Left lobe of liver (tissue), 2 donors: ENCODE measurements around the gene METAP1D. TPM values are rescaled to one million over a fixed set of nuclear protein-coding genes. Genes with fewer than 3 reads are reported as not detected.

ENCODE experiments used
- ATAC-seq: fragments of 200-7000 bp; cut with Tn5 transposase; one replicate; pipeline ENCODE4 v1.9.1; 2020; ENCODE audit warnings: mild to moderate bottlenecking, moderate library complexity
- DNase-seq: peaks from one replicate; pipeline ENCODE4 v3.0.0-alpha.2; 2020; ENCODE audit warnings: low spot score
- total RNA-seq: library from RNA; stranded (reverse); gene quantifications from one replicate; pipeline ENCODE4 v1.2.1, GENCODE V29; 2021
- donor health status: DM: no; HTN: no; CAD: no; lungs with moderate emphysema.
- donor health status: DM: no; HTN: yes; CAD: no.

Gene METAP1D
- total RNA-seq, 1 donor from 2014 or later: 4.4 TPM

DNA sequence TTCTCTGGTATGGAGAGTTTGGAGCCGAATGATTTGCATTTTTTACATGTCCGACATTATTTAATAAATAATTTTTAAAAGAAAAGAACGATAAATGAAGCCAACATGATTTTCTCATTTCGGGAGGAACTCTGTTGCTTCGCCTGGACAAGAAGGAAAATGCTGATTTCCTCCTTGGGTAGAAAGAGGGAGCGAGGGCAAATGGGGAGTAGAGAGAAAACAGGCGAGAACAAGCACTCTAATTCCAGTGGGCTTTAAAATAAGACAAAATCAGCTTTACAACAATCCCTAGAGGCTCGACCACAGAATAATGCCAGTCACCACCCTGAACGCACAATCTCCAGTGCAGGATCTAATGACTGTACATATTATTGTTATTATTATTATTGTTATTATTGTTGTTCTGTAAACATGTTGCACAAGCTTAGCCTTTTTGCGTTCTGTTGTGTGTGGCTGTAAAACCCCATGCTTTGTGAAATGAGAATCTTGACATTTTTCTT, 89.3 kb downstream of the METAP1D start:
- ATAC-seq (no peak), DNase-seq (no peak)

DNA sequence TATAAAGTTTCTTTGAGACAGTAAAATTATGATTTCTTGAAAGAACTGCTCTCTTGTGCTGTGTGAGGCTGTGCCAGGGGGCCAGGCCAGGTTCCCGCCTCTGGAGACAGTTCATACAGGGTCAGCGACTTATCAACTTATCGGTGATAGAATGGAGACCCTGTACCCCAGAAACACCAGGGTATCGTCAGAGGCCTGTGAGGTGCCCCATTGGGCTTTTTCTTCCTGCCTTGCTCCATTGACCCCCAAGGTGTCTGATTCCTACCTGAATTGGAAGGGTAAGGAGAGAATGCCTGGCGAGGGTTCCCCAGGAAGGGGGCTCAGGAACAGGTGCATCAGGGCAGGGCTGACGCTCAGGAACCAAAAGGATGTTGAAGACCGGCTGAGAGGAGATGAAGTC, 89.9 kb downstream of the METAP1D start:
- no peak for DNase-seq
- no peak for ATAC-seq

DNA sequence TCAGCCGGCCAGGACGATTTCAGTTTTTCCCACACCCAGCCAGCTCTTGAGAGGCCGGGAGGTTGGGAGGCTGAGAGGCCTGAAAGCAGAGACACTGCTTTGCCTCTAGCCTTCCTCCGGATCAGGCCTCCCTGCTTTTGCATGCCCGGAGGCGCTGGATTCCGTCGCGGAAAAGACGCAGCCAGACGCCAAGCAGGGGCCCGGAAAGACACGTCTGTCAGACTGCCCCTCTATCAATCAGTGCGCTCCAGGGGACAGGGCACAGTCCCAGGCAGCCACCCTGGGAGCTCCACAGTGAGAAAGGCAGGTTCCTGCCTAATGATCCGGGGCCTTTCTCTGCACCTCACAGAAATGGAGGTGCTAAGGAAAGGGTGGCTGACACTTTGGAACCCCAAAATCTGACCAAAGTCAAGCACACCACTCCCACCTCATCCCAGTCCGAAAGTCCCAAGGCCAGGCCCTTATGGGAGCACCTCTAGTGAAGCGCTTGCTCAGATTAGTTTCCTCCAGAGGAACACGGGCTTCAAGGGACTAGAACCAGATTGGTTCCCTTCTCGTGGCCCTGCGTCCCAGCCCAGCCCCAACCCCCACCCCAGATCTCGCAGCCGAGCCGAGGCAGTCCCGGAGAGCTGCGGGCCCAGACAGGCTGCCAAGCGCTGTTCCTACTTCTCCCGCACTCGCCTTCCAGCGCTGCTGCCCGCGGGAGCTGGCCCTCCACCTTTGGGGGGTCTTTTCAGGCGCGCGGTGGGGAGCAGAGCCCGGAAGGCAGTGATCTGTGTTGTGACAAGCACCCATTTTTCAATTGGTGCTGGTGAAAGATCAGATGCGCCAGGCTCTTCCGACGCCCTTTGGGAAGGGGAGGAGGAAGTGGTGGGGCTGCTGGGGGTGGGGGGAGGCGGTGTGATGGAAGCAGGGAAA, 90.5 kb downstream of the METAP1D start:
- no peak for ATAC-seq

DNA sequence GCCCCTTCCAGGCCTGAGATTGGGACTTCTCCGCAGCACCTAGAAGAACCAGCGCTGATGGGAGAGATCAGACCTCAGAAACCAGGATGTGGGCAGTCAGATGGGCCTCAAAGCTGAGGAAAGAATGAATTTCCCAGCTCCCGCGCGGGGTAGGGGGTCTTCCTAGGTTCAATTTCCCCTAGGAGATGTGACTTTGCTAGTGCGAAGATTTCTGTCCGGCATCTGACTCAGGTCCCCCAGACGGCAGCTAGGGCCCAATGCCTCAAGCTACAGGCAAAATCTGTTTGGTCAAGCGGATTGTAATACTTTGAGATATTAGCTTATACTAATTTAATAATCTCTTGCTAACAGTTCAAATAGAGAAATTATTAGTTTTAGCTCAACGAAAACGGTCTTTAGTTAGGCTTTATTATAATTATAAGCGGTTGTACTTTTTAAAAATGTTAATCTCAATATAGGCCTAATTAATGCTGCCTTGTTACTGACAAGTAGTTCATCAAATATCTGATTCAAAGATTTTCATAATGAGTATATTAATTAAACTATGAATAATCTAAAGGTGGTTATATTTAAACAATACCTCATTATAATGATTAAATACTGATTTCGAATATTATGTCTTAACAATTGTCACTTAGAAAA, 91.4 kb downstream of the METAP1D start:
- ATAC-seq (no peak), DNase-seq (no peak)

More for the DNA sequence above, 90.5 kb downstream of the METAP1D start:
- DNase-seq: no peak

DNA sequence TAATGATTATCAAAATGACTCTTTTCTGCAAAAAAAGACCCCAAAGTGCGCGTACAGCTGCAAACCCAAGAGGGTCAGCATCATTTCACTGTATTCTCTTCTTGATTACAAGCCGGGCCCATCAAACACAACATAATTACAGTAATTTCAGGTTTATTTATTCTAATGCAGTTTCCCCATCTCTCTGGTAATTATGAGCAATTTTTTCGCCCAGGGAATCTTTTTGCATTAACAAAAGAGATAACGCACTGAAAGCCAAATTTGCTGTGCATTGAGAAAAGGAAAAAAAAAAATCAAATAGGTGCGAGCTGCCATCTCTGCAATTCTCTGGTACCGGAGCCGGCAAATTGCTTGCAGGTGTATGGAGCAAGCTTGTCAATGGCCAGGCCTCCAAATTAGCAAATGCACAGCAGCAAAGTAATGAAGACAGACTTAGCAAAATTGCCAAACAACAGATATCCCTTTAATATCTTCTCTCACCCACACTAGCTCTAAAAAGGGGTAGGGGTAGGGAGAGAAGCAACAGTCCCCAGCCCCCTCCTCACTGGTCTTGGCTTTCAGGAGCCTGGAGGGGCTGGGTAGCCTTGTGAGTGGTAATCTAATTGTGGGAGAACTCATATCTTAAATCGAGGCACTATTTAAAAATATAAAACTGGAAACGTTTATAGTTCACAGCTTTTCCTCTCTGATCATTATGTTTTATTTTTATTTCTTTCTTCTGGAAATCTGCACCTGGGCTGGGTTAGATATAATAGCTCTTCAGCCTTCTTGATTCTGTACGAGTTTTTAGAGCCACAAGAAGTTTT, 92.2 kb downstream of the METAP1D start:
- ATAC-seq (no peak), DNase-seq (no peak)

DNA sequence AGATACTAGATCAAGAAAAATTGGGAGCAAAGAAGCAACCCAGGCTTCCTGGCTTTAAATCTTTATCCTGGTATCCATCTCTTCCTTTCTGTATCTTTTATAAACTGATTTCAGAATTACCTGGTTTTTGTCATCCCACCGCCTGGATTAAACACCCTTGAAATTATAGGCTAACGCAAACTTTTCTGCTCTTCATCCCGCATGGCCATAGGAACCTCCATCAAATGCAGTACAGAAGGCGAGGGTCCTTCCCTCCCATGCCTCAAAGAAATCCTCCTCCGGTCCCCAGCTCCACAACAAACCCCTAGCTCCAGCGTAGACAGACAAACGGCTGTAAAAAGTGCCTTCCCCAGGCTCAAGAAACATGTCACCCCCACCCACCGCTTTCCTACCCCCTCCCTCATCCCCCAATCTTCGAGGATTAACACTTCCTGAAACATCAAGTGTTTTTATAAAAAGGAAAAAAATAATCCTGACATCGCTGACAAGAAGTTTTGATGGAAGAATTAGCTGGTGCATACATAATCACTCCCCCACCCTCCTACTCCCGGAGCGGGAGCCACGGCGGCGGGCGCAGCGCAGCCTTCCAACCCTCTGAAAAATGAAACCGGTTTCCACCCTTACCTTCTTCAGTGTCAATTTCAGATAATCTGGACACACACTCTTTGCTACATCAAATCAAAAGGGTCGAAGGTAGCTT, 93.1 kb downstream of the METAP1D start:
- DNase-seq: no peak
- no peak for ATAC-seq

DNA sequence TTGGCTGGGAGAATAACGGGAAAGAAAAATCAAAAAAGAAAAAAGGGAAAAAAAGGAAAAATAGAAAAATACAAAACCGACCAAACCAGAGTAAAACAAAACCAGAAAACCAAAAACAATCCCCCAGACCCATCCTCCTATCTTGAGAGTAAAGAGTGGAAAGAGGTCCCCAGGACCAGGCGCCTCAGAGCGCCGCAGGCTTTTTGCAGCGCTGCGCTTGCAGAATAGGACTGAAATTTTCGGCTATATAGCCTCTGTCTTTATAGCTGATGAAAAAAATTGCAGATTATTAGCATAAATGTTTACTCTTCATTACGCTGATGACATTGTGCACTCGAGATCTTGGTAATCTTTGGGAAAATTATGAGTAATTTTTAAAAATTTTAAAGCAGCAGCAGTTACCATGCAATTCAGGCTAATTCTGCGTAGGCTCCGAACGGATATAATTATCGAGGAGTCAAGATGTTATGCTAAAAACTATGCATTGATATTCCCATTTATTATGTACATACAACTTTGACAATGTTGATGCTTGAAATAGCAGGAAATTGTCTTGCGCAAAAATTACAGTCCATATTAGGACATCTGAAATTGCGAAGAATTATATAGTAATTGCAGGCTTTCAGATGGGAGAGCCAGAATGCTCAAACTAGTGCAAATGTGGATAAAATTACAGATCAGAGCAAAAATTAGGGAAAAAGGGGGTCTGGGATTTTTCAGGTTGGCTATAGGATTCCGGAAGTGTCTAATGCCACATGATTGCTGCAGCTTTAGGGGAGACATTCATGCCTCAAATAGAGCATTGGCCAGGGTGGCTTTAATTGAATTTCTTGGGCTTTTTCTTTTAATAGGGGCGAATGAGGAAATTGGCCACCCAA, 93.9 kb downstream of the METAP1D start:
- DNase-seq: no peak

DNA sequence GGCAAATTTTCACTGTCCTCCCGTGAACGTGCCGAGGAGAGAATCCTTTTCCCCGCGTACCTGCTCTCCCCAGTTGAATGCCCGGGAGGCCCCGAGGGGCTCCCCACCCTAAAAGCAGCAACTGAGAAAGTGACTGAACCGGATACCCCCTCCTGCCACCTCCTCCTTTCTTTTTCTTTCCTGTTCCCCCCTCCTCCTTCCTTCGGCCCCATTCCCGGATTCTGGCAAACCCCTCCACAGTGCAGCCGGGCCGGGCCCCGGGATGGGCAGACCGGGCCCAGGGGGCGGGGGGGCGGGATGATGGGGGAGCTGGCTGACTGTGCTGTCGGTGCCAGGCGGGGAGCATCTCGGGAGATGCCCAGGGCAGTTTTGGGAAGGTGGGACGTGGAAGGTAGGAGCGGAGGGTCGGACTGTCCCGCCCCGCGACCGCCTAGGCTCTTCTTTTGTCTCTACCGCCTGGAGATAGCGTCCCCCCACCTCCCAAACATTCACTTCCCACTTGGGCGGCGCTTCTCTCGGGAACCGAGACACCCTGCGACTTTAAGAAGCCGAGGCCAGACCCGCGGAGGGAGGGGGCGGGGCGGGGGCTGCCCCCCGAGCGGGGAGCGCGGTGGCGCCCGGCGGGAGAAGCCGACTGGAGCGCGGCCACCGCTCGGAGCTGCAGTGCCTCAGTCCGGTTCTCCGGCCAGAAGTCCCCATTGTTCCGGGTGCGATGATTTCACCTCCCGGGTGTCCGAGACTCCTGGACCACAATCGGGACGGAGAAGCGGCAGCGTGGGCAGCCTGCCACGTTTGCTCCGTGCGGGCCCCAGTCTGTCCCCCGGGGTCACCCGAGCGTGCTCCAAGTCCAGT, 94.8 kb downstream of the METAP1D start:
- no peak for DNase-seq
- peak; percentile 23 for ATAC-seq

More for the DNA sequence above, 93.9 kb downstream of the METAP1D start:
- ATAC-seq: no peak

DNA sequence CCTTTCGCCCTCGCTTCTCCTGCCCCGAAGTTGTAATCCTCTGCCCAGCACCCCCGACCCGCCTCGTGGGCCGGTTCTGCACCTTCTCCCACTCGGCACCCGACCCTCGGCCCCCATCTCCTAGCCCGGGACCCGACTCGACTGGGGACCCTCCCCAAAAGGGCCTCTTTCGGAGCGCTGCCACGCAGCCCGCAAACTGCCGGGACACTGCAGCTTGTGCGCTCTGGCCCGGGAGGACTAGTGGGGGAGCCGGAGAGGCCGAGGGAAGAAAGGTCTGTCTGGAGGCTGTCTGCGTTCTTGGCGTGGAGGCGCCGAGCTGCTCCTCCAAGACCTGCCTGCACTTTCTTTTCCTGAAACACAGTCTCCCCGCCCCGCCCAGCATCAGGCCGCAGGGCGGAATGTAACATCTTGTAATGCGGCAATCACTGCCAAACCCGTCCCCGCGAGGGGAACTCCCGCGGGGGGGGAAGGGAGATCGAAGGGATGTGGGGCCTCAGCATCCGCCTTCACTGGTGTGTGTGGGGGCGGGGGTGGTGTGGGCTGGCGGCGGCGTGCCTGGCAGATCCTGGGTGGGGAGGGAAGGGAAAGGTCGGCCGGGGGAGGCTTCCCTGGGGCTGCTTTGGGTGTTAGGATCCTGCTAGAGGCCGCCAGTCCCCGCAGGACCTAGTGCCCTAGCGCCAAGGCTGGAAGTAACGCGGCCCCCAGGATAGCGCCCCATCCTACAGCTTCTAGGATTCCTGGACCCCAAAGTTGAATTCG, 95.6 kb downstream of the METAP1D start:
- no peak for DNase-seq
- peak; percentile 36 for ATAC-seq

DNA sequence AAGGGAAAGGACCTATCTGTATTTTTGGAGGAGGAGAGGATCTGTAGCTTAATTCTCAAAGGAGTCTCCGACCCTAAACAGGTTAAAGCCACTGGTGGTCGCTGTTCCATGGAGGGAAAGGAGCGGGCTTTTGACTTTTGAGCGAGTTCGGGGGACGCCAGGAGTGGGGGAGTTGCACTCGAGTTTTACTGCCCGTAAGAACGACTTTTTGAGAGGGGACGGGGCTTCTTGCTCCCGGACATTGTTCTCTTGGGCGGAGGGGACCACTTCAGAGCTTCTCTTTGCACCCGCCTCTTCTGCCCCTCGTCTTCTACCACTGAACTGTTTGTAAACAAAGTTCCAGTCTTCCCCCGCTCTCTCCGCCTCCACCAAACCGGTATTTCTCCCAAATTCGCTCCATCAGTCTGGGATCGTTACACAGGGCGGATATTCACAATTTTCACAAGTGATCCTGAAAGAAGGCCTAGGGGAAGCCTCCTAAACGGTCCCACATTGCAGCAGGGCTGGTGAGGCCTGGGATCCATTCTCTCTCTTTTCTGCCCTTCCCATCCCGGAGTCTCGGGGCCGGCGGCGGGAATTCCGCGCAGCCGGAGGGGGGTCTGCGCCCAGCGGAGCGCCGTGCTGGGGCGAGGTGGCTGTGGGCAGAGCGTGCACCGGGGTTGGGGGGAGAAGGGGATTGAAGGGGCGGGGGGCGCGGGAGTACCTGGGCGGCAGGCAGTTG, 96.3 kb downstream of the METAP1D start:
- DNase-seq (no peak), ATAC-seq (no peak)

DNA sequence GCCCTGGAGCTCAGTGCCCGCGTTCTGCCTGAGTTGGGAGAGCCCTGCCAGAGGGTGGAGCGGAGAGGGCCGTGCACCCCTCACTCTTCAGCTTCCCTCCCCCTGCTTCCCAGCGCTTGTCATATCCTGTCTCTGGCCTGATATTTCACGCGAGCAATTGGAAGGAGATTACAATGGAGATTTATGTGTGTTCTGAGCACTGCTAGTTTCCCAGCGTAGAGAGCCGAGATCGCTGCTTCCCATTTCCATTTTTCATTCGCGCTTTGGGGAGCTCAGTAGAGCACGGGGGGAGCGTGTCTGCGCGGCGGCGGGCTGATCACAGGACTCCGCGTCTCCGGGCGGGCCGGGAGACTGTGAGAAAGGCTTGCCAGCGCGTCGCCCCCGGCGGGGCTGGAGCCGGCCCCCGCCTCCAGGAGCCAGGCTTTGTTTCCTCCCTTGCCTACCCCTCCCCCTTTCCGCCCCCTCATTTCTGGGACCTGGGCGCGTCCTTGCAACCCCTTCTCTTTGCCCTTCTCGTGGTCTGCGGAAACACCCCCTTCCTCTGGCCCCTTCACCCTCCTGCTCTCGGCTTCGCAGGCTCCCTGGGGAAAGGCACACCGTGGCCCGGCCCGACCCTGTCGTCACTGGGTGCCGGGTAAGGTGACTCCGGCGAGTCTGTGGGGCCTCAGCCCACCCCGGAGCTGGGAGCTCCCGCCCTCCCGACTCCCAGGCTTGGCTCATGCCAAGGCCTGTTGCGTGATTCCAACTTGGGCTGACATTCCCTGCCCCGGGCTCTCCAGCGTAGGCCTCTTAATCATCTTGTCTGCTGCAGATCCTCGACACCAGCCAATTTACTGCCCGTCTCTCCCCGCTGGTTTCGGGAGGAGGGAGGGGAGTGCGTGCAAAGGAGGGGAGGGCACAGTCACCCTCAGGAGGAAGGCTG, 97.1 kb downstream of the METAP1D start:
- no peak for ATAC-seq
- no peak for DNase-seq

DNA sequence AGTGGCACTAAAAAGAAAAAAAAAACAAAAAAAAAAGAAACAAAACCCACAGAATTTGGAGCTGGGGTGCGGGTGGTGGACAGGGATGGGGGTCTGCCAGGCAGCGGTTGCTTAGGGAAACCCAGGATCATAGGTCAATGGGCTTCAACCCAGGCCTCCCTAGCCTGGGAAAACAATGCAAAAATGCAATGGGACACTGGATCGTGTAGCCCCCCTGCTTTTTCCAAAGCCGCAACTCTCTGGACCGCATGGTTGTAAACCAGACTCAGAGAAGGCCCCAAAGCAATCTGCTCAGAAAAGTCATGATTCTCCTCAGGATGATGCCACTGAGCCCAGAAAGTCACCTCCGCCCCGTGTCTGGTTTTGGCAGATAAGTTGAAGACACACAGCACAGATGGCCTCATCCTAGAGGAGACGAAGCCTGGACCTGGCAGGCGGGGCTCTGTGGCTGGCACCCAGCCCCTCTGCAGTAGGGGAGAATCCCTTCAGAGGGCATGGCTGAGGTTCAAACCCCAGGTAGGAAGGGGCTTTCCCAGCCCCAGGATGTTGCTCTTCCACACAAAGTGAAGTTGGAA, 97.9 kb downstream of the METAP1D start:
- DNase-seq (no peak), ATAC-seq (no peak)

DNA sequence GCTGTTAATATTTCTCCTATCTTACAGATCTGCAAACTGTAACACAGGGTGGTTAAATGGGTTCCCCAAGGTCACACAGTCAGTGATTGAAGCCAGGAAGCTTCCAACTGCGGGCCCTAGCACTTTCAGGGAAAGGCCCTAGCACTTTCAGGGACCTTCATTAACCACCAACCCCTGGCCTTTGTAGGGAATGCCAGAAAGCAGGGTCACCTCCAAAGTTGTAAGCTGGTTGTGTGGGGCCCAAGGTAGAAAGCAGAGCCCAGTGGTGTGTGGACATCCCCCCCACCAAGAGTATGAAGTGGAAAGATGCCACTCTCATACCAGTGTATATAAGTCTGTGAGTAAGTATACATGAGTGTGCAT, 98.5 kb downstream of the METAP1D start:
- ATAC-seq (no peak), DNase-seq (no peak)

DNA sequence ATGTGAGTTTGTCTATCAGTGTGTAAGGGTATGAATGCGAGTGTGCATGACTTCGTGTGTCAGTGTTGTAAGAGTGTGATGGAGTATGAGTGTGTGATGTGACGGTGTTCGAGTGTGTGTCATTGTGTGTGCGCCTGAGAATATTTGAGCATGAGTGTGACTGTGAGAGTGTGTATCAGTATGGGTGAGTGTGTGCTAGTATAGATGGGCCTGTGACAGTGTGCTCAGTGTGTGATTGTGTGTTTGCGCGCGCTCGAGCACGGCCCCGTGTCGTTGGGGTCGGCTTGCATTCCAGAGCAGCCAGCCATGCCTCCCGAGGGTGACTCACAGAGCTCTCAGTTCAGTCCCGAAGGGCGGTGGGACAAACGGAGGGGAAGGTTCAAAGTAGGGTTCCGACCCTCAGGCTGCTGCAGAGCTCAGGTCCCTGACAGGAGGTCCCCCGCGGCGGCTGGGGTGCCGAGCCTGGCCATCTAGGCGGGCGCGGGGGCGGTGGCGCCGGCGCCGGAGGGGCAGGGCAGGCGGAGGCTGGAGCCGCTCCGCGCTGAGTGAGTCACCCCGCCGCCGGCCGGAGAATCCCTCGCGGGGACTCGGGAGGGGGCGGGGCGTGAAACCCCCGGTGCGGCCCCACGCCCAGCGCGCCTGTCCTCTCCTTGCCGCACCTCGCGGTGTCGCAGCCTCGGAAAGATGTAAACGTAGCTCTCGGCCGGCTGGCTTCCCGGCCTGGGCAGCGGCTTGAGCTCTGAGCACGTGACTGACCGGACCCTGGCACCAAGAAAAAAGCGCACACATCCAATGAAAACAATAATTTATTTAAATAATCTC, 99.1 kb downstream of the METAP1D start:
- ATAC-seq: no peak

DNA sequence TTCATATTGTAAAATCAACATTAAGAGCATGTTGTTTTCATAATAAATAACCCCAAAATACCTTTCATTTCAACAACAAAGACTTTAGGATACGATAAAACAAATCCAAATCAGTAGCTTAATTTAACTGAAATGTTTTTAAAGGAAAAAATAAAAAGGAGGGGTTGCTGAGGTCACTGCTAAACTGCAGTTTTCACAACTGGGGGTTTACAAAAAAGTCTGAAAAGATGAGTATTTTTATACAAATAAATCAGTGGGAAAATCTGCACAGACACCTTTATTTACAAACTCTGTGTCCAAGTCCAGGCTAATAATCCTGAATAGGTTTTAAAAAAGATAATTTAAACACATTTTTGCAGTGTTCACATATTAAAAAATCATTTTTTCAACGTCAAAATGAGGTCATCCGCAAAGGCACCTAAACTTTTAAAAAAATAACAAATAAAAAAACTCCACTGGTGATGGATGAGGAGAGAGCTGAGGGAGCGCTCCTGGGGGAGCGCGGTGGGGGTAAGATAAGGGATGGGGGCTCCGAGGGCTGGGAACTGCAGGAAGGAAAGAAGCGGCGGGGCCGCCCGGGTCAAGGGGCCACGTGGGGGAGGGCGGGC, 99.8 kb downstream of the METAP1D start:
- DNase-seq (no peak), ATAC-seq (no peak)

More for the DNA sequence above, 99.1 kb downstream of the METAP1D start:
- DNase-seq: no peak
